ENCODE data around the gene CPPED1. TPM values are rescaled to one million over a fixed set of nuclear protein-coding genes. Genes with fewer than 3 reads are reported as not detected.
"Not testable (repeated sequence)": the region's sequence is repeated elsewhere in the genome, so short reads cannot be mapped to it uniquely, and the experiment has no call there.

The CPPED1 gene
- total RNA-seq, 1 donor from 2014 or later: 34.0 TPM

GRCh38 chr16:12771341-12771798 lies 32.3 kb downstream of the CPPED1 start:
- ATAC-seq (peak; percentile 98), DNase-seq (ENCODE audit: low spot score) (peak; percentile 90)

GRCh38 chr16:12769525-12769924 lies 34.2 kb downstream of the CPPED1 start:
- DNase-seq (ENCODE audit: low spot score) (no peak), ATAC-seq (no peak)

- no peak for ATAC-seq
- no peak for DNase-seq (ENCODE audit: low spot score)
Observed at GRCh38 chr16:12767897-12768296, 35.8 kb downstream of the CPPED1 start.

GRCh38 chr16:12766853-12767252 lies 36.8 kb downstream of the CPPED1 start:
- no peak for DNase-seq (ENCODE audit: low spot score)
- no peak for ATAC-seq

GRCh38 chr16:12766208-12766607 lies 37.5 kb downstream of the CPPED1 start:
- ATAC-seq; DNase-seq (ENCODE audit: low spot score): not testable (repeated sequence)

- ATAC-seq (peak; percentile 56), DNase-seq (ENCODE audit: low spot score) (no peak)
Observed at GRCh38 chr16:12764813-12765488, 38.7 kb downstream of the CPPED1 start.

GRCh38 chr16:12763517-12763916 lies 40.2 kb downstream of the CPPED1 start:
- DNase-seq (ENCODE audit: low spot score) (no peak), ATAC-seq (no peak)

GRCh38 chr16:12760819-12761611 lies 42.7 kb downstream of the CPPED1 start:
- peak; percentile 52 for ATAC-seq
- no peak for DNase-seq (ENCODE audit: low spot score)

GRCh38 chr16:12758670-12759558 lies 44.8 kb downstream of the CPPED1 start:
- DNase-seq (ENCODE audit: low spot score): peak; percentile 54
- ATAC-seq: peak; percentile 57

- ATAC-seq (no peak), DNase-seq (ENCODE audit: low spot score) (no peak)
Observed at GRCh38 chr16:12758031-12758669, 45.5 kb downstream of the CPPED1 start.

GRCh38 chr16:12757546-12757945 lies 46.1 kb downstream of the CPPED1 start:
- peak; percentile 57 for DNase-seq (ENCODE audit: low spot score)
- peak; percentile 50 for ATAC-seq

GRCh38 chr16:12754824-12755543 lies 48.7 kb downstream of the CPPED1 start:
- ATAC-seq (no peak), DNase-seq (ENCODE audit: low spot score) (no peak)

- DNase-seq (ENCODE audit: low spot score) (peak; percentile 57), ATAC-seq (peak; percentile 54)
Observed at GRCh38 chr16:12753203-12754023, 50.3 kb downstream of the CPPED1 start.

GRCh38 chr16:12752159-12752558 lies 51.5 kb downstream of the CPPED1 start:
- DNase-seq (ENCODE audit: low spot score) (no peak), ATAC-seq (no peak)

GRCh38 chr16:12750554-12750918 lies 53.2 kb downstream of the CPPED1 start:
- ATAC-seq (no peak), DNase-seq (ENCODE audit: low spot score) (no peak)

GRCh38 chr16:12749076-12749475 lies 54.6 kb downstream of the CPPED1 start:
- no peak for ATAC-seq

GRCh38 chr16:12747827-12748226 lies 55.9 kb downstream of the CPPED1 start:
- DNase-seq (ENCODE audit: low spot score) (no peak), ATAC-seq (no peak)

More at GRCh38 chr16:12749076-12749475, 54.6 kb downstream of the CPPED1 start:
- no peak for DNase-seq (ENCODE audit: low spot score)

- ATAC-seq (no peak), DNase-seq (ENCODE audit: low spot score) (no peak)
Observed at GRCh38 chr16:12747261-12747660, 56.4 kb downstream of the CPPED1 start.

- DNase-seq (ENCODE audit: low spot score): no peak
- ATAC-seq: no peak
Observed at GRCh38 chr16:12744860-12745259, 58.8 kb downstream of the CPPED1 start.

Data from left lobe of liver (tissue), 2 donors.